ENCODE data around the gene KSR1.
A peak's percentile ranks its signal among the peaks of the same experiment; 100 is the strongest.
"Not testable (repeated sequence)": the region's sequence is repeated elsewhere in the genome, so short reads cannot be mapped to it uniquely, and the experiment has no call there.

KSR1 gene

GRCh38 chr17:27455914-27456680 is at the start of gene KSR1:
Gene KSR1, plus strand, starts transcription at chr17:27456448. Its CDS starts 196 bp downstream, at chr17:27456644.
- peak; percentile 79 for DNase-seq (ENCODE audit: low read depth)

- no peak for DNase-seq (ENCODE audit: low read depth)
Measured at GRCh38 chr17:27407916-27408864, 48.1 kb upstream of the KSR1 start.

DNA sequence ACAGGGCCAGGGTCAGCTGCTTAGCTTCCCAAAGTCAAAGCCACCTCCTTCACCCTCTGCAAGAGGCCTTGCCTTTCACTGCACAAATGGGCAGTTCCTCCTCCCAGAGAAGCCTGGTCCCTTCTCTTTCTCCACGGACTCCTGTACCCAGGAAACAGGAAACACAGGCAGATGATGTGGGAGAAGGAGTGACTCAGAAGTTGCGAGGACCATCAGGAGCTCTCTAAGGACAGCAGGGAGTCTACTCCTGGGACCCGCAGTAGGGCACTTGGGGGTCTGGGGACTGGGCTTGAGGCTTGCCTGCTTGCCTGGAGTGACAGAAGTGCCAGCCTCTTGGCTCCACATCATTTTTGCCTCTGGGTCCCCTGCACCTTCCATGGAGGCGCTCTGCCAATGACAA is 47.4 kb upstream of the KSR1 start:
- DNase-seq (ENCODE audit: low read depth): no peak

DNA sequence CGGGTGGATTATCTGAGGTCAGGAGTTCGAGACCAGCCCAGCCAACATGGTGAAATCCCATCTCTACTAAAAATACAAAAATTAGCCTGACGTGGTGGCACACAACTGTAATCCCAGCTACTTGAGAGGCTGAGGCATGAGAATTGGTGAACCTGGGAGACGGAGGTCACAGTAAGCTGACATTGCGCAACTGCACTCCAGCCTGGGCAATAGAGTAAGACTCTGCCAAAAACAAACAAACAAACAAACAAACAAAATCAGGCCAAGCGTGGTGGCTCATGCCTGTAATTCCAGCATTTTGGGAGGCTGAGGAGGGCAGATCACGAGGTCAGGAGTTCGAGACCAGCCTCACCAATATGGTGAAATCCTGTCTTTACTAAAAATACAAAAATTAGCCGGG is 44.1 kb upstream of the KSR1 start:
- not testable (repeated sequence) for DNase-seq (ENCODE audit: low read depth)

DNA sequence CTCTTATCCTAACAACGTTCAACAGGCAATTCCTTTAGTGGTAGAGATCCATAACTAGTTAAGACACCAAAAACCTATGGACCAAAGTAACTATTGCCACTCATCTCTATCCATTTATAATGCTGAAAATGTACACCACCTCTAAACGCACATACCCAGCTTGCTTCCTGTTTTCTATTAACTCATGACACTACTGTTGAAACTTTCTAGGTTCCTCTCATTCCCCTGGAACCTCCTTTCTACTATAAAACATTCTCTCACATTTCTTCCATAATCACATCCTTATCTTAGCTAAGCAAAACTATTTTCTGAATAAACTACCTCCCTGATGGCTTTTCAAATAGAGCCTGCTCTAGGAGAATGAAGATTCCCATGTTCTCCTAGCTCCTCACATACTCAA is 42.9 kb upstream of the KSR1 start:
- DNase-seq (ENCODE audit: low read depth): no peak

DNA sequence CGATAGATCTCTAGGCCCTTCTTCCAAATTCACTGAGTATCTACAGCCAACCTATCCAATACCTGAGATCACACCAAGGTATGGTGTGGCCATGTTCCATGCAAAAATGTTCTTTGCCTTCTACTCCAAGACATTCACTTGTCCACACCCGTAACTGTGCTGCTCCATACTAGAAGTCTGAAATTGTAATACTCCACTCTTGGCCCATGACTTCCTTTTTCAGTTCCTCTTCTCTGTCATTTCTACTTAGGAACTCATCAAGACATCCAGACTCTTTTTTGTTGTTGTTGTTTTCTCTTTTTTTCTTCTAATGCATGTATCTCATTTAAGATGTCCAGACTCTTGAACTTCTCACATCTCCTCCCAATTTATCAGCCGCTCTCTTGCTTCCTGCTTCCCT is 42.5 kb upstream of the KSR1 start:
- no peak for DNase-seq (ENCODE audit: low read depth)

DNA sequence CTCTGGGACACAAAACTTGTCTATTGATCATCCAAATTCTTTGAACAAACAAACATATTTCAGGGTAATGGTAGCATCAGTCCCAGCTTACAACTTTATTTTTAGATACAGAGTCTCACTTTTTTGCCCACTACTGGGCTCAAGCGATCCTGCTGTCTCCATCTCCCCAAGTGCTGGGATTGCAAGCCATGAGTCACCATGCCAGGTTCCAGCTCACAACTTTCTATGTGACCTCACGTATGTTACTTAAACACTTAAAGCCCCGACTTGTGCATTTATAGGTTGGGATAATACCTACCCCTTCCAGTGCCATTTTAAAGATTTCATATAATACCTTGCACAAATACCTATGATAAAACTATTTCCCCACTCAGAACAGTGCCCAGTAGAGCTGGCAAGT is 42.0 kb upstream of the KSR1 start:
- no peak for DNase-seq (ENCODE audit: low read depth)

DNA sequence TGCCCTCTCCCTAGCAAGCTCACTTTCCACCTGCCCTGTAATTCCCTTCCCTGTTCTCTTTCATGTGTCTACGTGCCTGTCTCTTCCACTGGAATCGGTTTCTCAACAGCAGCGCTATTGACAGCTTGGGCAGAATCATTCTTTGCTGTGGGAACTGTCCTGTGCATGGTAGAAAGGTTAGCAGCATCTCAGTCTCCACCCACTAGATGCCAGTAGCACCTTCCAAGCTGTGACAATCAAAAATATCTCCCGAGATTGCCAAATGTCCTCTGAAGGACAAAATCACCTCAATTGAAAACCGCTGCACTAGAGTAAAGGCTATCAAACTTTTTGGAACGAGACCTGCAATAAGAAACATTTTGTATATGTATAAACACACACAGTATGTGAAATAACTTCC is 41.6 kb upstream of the KSR1 start:
- no peak for DNase-seq (ENCODE audit: low read depth)

- DNase-seq (ENCODE audit: low read depth): peak; percentile 82
Measured at GRCh38 chr17:27415120-27415795, 41.0 kb upstream of the KSR1 start.

DNA sequence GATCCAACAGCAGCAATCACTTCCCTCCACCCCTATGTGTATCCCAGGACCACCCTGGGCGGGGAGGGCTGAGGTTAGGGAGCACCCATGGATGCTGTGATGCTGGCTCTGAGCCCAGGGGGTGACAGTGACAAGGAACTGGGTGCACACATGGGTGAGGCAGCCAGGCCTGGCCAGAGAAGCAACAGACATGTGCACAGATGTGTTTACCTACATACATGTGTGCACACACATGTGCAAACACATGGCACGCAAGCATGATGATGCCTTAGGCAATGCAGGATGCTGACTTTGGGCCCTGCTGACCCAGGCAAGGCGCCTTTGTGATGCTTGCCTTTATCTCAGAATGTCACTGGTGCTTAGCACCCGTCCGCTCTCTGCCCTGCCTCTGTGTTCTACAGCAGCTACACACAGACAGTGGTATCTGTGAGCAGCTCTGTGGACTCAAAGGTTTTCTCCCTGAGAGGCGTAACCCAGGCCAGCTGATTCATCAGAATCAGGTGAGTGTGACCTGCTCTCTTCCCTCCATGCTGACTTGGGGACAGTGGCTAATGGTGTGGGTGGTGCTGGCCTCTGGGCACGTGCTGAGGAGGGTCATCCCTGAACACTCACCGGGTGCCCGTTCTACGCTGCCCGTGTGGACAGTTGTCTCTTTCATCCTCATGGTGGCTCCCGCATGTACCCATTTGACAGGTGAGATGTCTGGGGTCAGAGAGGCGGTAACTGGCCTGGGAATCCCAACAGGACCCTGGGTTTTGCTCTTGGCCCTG is 38.5 kb upstream of the KSR1 start:
- no peak for DNase-seq (ENCODE audit: low read depth)

DNA sequence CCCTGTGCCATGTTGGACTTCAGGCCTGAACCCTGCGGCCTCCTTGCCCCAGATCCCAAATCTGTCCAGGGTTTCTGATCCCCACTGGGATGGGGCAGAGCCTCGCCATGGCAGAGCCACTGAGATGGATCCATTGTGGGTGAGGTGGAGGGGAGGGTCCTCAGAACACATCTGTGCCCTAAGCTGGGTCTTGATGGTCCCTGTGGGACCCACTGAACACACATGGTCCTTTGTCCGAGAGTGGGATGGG is 38.0 kb upstream of the KSR1 start:
- no peak for DNase-seq (ENCODE audit: low read depth)

DNA sequence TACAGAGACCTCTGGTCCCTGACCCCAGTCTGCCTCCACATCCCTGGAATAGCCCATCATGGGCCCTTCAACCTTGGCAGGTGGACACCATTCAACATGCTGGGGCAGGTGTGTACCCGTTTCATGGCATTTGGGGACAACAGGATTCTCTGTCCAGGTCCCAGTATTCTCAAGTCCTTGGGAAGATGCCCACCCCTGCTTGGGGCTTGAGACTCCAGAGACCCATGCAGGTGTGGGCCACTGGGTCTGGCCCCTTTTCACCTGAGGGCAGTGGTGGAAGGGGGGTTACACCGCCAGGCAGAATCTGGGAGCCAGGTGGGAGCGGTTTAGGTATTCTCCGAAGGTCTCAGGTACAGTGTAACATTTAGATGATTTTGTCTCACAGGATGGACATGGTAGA is 37.1 kb upstream of the KSR1 start:
- no peak for DNase-seq (ENCODE audit: low read depth)

DNA sequence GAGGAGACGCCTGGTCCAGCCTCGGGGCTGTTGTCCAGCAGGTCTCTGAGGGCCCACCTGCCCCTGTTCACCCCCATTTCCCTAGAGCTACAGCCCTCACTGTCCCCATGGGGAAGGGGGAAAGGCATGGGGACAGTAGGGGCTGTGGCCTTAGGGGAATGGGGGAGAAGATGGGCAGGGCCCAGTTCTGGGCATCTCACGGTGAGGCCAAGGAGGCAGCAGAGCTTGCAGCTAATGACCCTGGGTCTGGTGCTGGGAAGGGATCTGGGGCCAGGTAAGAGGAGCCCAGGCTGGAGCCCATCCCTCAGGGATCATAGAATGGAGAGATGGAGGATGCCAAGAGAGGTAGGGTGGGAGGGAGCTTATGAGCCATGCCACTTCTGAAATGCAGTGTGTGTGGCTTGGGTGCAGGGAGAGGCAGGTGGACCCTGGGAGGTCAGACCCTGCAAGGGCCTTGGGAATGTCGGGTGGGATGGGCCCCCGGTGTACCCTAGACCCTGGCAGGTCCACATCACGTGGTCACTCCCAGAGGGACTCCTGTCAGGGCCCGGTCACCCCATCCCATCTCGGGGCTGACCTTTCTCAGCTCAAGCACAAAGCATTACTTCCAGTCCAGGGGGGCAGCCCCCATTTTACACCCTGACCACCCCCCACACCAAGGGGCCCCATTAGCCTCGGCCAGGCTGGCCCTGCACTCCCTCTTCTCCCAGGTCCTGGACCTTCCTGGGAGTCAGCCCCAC is 35.9 kb upstream of the KSR1 start:
- no peak for DNase-seq (ENCODE audit: low read depth)

DNA sequence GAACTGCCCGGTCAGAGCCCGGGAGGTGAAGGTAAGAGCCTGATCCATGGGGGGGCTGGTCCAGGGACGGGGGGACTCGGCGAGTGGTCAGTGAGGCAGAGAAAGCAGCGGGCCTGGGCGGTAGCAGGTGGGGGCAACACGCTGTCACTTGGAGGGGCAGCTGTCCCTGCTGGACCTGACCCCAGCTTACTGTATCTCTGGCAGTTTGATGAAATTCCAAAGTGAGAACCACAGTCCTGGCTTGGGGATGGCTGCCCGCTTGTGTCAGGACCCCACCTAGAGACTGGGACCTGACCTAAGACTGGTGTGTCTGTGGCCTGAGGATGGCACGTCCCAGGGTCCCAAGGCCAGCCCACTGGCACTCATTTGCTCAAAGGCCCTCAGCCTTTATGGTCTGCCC is 35.1 kb upstream of the KSR1 start:
- DNase-seq (ENCODE audit: low read depth): no peak

DNA sequence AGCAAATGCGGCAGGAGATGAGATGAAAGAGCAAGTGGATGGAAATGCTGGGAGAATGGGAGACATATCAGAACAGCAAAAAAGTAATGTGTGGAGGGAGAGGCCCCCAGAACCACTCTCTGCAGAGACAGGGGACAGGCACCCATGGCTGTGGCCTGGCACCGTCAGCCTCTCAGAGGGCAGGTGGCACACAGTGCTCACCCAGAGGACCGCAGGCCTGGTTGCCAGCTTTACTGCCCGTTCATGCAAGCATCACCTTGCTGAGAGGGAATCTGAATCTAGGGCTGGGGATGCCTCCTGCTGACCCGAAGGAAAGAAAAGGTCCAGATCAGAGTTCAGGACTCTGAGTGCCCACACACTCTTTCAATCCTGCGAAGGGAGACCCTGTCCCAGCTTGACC is 34.6 kb upstream of the KSR1 start:
- DNase-seq (ENCODE audit: low read depth): not testable (repeated sequence)

GRCh38 chr17:27422601-27423000 is 33.6 kb upstream of the KSR1 start:
- no peak for DNase-seq (ENCODE audit: low read depth)

DNA sequence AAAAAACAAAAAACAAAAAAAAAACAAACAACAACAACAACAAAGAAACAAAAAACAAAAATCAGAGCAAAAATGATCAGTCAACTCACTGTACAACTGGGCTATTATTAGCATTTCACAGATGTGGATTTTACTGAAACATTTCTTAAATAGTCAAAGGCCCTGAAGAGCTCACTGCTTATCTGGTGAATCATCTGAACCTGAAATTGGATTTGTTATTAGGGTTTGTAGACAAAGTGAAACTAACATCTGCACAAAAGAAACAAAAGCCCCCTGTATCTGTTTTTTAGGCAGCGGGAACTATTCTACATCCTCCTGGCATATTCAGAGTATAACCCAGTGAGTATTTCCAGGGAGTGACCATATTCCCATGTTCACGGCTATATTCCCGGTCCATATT is 32.6 kb upstream of the KSR1 start:
- DNase-seq (ENCODE audit: low read depth): no peak

- no peak for DNase-seq (ENCODE audit: low read depth)
Measured at GRCh38 chr17:27424516-27424915, 31.7 kb upstream of the KSR1 start.

- no peak for DNase-seq (ENCODE audit: low read depth)
Measured at GRCh38 chr17:27424941-27425340, 31.3 kb upstream of the KSR1 start.

DNA sequence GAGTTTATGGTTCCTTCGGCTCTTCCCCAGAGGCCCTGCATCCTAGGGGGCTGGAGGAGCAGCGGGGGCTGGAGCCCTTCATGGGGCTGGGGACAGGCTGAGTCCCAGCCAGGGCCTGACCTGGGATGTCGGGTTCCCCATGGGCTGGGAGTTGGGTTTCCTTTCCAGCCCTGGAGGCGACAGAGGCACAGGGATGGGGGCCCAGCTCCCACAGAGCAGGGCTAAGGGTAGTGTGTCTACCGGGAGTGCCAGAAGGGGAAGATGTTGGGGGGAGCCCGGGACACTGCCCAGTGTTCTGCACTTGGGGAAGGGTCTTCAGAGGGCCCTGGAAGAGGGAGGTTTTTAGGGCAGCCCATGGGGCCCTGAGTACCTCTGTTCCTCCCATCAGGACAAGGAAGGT is 30.7 kb upstream of the KSR1 start:
- DNase-seq (ENCODE audit: low read depth): not testable (repeated sequence)

GRCh38 chr17:27425991-27426390 is 30.3 kb upstream of the KSR1 start:
- no peak for DNase-seq (ENCODE audit: low read depth)
